PC-9 (cell line): Measurements from ENCODE around the gene MRPS27. TPM values are rescaled to one million over a fixed set of nuclear protein-coding genes. Genes with fewer than 3 reads are reported as not detected.

Source experiments
- BruUV-seq: library from RNA; stranded (reverse); fragments of 400-500 nt; replicated peaks from 2 replicates; lab custom pipeline; 2021; lab: Mats Ljungman, UMichigan
- CTCF ChIA-PET: fragments of 300-600 bp; sonication (Branson Sonifier 250); formaldehyde crosslinking; loops from one replicate; lab custom pipeline; 2022; ENCODE audit warnings: antibody characterized with exemption; lab: Charles Lee
- POLR2A ChIA-PET: fragments of 300-600 bp; sonication (Branson Sonifier 250); formaldehyde crosslinking; loops from one replicate; lab custom pipeline; 2022; ENCODE audit warnings: antibody characterized with exemption; ENCODE audit not compliant: unreplicated experiment; lab: Charles Lee
- DNase-seq, 2 experiments: peaks; one replicate each; pipeline versions ENCODE4 v3.0.0 to v3.0.0-alpha.2; 2015 to 2022; ENCODE audit warnings: mixed read lengths in 1 of 2
- H2AFZ ChIP-seq: fragments of 200-600 bp; sonication (generic); 2 replicates; pipeline ENCODE4 v1.8.1; 2017; ENCODE audit warnings: antibody characterized with exemption
- H3F3A ChIP-seq: fragments of 200-600 bp; sonication (generic); 2 replicates; pipeline ENCODE4 v1.8.1; 2017; ENCODE audit warnings: antibody characterized with exemption, mild to moderate bottlenecking, low read depth; ENCODE audit not compliant: insufficient read depth
- H3K27ac ChIP-seq: fragments of 200-600 bp; sonication (generic); 2 replicates; pipeline ENCODE4 v1.6.1; 2016; ENCODE audit warnings: mixed run types
- H3K27me3 ChIP-seq: fragments of 200-600 bp; sonication (generic); 2 replicates; pipeline ENCODE4 v1.6.1; 2016; ENCODE audit warnings: low read depth, mixed run types; ENCODE audit not compliant: insufficient read depth
- H3K36me3 ChIP-seq: fragments of 200-600 bp; sonication (generic); 2 replicates; pipeline ENCODE4 v1.6.1; 2016; ENCODE audit warnings: low read depth, mixed run types
- H3K4me1 ChIP-seq: fragments of 200-600 bp; sonication (generic); replicated peaks from 2 replicates; pipeline ENCODE4 v1.6.1; 2016; ENCODE audit warnings: mixed run types; ENCODE audit not compliant: insufficient read depth
- H3K4me2 ChIP-seq: fragments of 200-600 bp; sonication (generic); 2 replicates; pipeline ENCODE4 v1.6.1; 2017; ENCODE audit warnings: mixed run types
- H3K4me3 ChIP-seq: fragments of 200-600 bp; sonication (generic); 2 replicates; pipeline ENCODE4 v1.6.1; 2016; ENCODE audit warnings: mixed run types
- H3K79me2 ChIP-seq: fragments of 200-600 bp; sonication (generic); 2 replicates; pipeline ENCODE4 v1.6.1; 2017; ENCODE audit warnings: low read depth, mixed run types
- H3K9me2 ChIP-seq: fragments of 200-600 bp; sonication (generic); 2 replicates; pipeline ENCODE4 v1.8.1; 2017; ENCODE audit warnings: mild to moderate bottlenecking; ENCODE audit not compliant: insufficient read depth
- H3K9me3 ChIP-seq: fragments of 200-600 bp; sonication (generic); 2 replicates; pipeline ENCODE4 v1.8.1; 2016; ENCODE audit warnings: low read depth; ENCODE audit not compliant: insufficient read depth
- H4K20me1 ChIP-seq: fragments of 200-600 bp; sonication (generic); 2 replicates; pipeline ENCODE4 v1.8.1; 2017; ENCODE audit not compliant: insufficient read depth
- CTCF ChIP-seq: fragments of 200-600 bp; sonication (generic); conservative IDR thresholded peaks from 2 replicates; pipeline ENCODE4 v1.6.1; 2017; ENCODE audit warnings: mixed run types, antibody characterized with exemption, mild to moderate bottlenecking, moderate library complexity
- EZH2 ChIP-seq: fragments of 200-600 bp; sonication (generic); IDR thresholded peaks from 2 replicates; pipeline ENCODE4 v1.8.0; 2017; ENCODE audit warnings: antibody characterized with exemption, low read depth
- intact Hi-C: fragments of 100-400 bp; cut with micrococcal nuclease; formaldehyde crosslinking; loops from one replicate; pipeline ENCODE4 v1.10.0; 2022; ENCODE audit not compliant: unreplicated experiment
- total RNA-seq: library from RNA; stranded (reverse); gene quantifications from 2 replicates; pipeline ENCODE4 v1.2.3, GENCODE V29; 2021

The MRPS27 gene
- total RNA-seq, 1 experiment from 2014 or later = 71.0 TPM

- Histone ChIP-seq H2AFZ (no peak overlapping the region), H3K27me3 (no peaks in the 10 kb centered on the region), H3F3A (no peaks in the 10 kb centered on the region), H3K9me3 (no peaks in the 10 kb centered on the region; the same call in 1 of the 2 replicates), H3K27ac (no peak overlapping the region), H3K36me3 (peaks cover 34% of the 10 kb centered on the region), H4K20me1 (no peaks in the 10 kb centered on the region; the same call in 1 of the 2 replicates), H3K9me2 (no peaks in the 10 kb centered on the region), H3K4me2 (no peak overlapping the region), H3K4me1 (no peaks in the 10 kb centered on the region), H3K79me2 (no peaks in the 10 kb centered on the region), H3K4me3 (no peak overlapping the region)
- intact Hi-C loops = no loop called here
- TF ChIP-seq EZH2 = no peak
- no peak for DNase-seq
- ChIA-PET POLR2A (no interaction called here), CTCF (no interaction called here)
- BruUV-seq = no TSS peak
Measured at GRCh38 chr5:72191404-72191803, 128.6 kb downstream of the MRPS27 start.

- H4K20me1 ChIP-seq = no peaks in the 10 kb centered on the region; the same call in 1 of the 2 replicates
- no peak overlapping the region for H2AFZ ChIP-seq
- POLR2A ChIA-PET = no interaction called here
- DNase-seq = no peak
- CTCF ChIA-PET = no interaction called here
- H3K9me2 ChIP-seq = no peaks in the 10 kb centered on the region
- no peaks in the 10 kb centered on the region; the same call in 1 of the 2 replicates for H3K9me3 ChIP-seq
- H3K4me3 ChIP-seq = no peak overlapping the region
- intact Hi-C loops = no loop called here
- no peak overlapping the region for H3K4me2 ChIP-seq
- peaks cover 35% of the 10 kb centered on the region for H3K36me3 ChIP-seq
- no peaks in the 10 kb centered on the region for H3K27me3 ChIP-seq
- H3K4me1 ChIP-seq = no peaks in the 10 kb centered on the region
- no peak for TF ChIP-seq EZH2
- TF ChIP-seq CTCF = no peak
- BruUV-seq = no TSS peak
- no peak overlapping the region for H3K27ac ChIP-seq
- H3K79me2 ChIP-seq = no peaks in the 10 kb centered on the region
- no peaks in the 10 kb centered on the region for H3F3A ChIP-seq
Measured at GRCh38 chr5:72189146-72189545, 130.9 kb downstream of the MRPS27 start.

GRCh38 chr5:72188166-72188565, 131.9 kb downstream of the MRPS27 start:
- intact Hi-C loops = no loop called here

More at GRCh38 chr5:72188166-72188565, 131.9 kb downstream of the MRPS27 start:
- Histone ChIP-seq H3F3A (no peaks in the 10 kb centered on the region), H4K20me1 (no peaks in the 10 kb centered on the region; the same call in 1 of the 2 replicates), H3K36me3 (peaks cover 33% of the 10 kb centered on the region), H3K79me2 (no peaks in the 10 kb centered on the region), H2AFZ (no peak overlapping the region), H3K27ac (no peak overlapping the region), H3K4me1 (no peaks in the 10 kb centered on the region), H3K9me2 (no peaks in the 10 kb centered on the region), H3K4me2 (no peak overlapping the region), H3K9me3 (no peaks in the 10 kb centered on the region; the same call in 1 of the 2 replicates), H3K27me3 (no peaks in the 10 kb centered on the region), H3K4me3 (no peak overlapping the region)
- TF ChIP-seq CTCF (no peak), EZH2 (no peak)
- BruUV-seq = no TSS peak
- DNase-seq = no peak
- ChIA-PET POLR2A (no interaction called here), CTCF (no interaction called here)
